SK-N-DZ (cell line): ENCODE results near the gene P2RY1. TPM values are rescaled to one million over a fixed set of nuclear protein-coding genes. Genes with fewer than 3 reads are reported as not detected.

Experiments used
- DNase-seq: peaks from one replicate; pipeline ENCODE4 v3.0.0-alpha.2; 2015; ENCODE audit warnings: low spot score
- polyA plus RNA-seq, 2 experiments: library from polyadenylated mRNA; depleted of rRNA; stranded (reverse); fragments of >200 nt; gene quantifications; 2 replicates each; pipeline ENCODE4 v1.2.3, GENCODE V29; 2014

P2RY1 gene, protein sequence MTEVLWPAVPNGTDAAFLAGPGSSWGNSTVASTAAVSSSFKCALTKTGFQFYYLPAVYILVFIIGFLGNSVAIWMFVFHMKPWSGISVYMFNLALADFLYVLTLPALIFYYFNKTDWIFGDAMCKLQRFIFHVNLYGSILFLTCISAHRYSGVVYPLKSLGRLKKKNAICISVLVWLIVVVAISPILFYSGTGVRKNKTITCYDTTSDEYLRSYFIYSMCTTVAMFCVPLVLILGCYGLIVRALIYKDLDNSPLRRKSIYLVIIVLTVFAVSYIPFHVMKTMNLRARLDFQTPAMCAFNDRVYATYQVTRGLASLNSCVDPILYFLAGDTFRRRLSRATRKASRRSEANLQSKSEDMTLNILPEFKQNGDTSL
- polyA plus RNA-seq (2014; cell fraction: cytosol; rRNA removed) = 0.02 and 0.03 TPM in 2 replicates
- polyA plus RNA-seq (2014; cell fraction: nucleus; rRNA removed) = 0.02 TPM in 1 of 2 replicates, not detected in the other

DNA sequence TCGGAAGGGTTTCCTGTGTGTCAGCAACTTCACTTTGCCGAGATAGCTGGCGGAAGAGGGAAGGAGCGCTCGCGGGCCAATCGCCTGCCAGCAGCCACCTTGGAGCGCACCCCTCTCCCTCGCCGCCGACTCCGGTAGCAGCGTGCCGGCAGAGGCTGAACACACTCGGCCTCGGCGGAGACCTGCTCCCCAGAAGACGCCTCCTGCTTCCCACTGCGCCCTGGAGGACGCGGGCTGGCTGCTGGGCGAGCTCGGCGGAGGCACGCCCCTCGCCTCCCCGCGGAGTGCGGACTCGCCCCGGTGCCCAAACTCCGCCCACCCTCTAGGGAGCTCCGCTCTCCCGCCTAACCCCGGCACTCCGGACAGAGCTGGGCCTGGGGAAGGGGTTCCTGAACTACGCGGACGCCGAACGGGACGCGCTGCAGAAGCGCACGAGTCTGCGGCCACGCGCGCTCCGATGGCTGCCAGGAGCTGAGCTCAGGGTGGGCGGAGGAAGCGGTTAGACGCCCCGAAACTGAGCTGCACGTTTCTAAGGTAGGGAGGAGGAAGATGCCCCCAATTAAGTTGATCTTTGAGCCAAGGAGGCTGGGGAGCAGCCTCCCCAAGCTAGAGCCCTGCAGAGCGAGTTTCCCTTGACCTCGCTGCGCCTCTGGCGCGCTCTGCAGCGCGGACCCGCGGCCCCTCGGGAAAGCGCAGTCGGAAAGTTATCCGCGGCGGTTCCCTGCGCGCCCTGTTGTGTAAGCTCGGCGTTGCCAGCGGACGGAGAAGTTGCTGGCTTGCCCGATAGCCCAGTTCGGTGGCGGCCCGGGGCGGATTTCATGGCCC lies at the start of gene P2RY1:
P2RY1 (plus strand) TSS at position 356 of the 825 bp plus-strand sequence. CDS start 652 bp downstream, outside the sequence.
- peak; percentile 57 for DNase-seq

DNA sequence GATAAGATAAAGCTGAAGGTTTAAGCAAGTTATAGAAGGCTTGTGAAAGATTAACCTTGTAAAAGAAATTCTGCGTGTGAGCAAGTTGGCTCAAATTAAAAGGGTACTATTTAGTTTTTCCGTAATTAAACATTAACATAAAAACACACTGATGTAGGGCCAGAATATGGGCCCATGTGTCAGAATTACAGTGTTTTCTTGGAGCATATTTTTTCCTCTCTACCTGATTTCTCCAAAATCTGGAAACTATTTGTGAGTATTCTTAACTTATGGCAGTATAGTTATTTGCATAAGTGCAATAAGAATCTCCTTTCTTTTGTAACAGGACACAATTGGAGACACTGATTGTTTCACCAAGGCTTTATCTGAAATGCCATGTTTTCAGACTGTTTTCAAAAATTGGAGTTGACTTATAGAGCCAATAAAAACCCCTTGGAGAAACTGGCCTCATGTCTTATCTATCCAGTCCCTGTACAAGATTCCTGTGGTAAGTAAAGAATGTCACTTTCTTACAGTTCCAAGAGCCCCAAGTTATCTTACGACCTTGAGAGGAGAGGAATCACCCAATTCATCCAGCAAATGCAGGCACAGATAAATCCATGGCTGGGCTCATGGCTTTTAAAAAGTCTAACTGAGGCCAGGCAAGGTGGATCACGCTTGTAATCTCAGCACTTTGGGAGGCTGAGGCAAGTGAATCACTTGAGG lies 47.8 kb upstream of the P2RY1 start:
- no peak for DNase-seq

DNA sequence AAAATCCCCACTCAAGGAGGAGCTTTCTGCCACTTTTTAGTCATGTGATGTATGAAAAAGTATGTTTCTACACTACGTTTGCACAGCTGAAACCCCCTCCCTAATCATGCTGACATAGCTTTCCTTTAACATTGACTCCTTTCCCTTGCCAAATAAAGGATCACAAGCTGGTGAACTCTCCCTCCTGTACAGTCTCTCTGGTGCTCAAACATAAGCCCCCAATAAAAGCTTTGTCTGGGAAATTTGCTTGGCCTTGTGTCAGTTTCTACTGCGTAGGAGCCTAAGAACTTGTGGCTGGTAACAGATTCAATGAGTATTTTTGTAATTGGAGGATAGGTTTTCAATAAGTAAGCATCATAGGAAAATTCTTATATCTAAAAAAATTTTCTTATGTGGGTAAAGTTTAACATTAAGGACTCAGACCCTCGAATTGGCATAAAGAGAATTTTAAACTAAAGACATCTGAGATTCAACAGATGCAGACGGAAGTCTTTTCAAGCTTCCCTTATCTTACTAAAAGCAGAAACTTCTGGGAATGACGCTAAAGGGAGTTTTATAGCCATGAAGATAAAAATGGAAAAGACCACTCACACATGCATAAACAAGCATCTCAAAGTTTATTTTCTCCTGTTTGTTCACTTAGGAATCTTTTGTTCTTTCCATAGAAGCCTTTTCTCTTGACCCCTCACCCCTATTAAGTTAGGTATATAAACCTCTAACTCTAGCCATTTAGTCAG lies 44.1 kb upstream of the P2RY1 start:
- DNase-seq = no peak

DNA sequence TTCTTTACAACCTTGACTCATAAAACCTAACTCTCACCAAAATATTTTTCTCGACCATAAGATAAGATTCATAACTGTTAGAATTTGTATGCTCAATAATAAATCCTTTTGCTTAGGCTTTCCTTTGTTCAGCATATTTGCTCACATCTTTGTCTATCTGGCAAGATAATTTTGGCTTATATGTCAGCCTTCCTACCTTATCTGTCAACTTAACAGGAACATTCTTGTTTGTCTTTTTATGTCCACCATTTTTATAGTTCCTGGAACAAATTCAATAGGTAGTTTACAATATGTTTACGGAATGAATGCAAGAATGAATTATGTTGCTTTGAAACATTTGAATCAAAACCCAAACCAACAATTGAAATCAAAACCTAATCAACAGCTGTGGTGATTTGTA lies 41.0 kb upstream of the P2RY1 start:
- no peak for DNase-seq

DNA sequence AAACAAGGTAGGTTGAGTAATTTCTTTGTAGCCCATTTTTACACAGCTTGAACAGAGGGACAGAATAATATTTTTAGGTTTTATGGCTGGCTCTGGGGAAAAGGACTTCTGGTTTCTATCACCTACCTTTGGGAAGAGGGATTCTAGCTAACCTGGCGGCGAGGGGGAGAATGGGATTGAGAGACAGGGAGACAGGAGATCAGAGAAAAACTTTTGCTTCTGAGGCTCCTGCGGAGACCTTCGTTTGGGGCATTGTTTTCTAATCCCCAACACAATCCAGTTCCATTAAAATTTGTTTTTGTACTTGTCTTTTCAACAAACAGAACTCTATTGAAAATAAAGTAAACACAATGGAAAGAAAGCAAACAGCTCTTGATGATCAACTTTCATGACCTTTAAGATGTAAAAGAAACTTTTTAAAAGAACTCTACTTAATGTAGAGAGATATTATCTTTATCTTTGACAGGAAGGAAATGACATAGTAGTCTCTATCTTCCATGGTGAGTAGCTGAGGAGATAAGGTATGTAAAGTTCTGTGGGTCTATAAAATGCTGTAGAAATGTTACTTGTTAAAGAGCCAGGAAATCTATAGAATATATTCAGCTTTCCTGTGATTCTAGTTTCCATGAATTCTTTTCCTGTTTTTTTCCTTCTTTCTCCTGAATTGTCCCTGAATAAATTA lies 37.0 kb upstream of the P2RY1 start:
- no peak for DNase-seq

DNA sequence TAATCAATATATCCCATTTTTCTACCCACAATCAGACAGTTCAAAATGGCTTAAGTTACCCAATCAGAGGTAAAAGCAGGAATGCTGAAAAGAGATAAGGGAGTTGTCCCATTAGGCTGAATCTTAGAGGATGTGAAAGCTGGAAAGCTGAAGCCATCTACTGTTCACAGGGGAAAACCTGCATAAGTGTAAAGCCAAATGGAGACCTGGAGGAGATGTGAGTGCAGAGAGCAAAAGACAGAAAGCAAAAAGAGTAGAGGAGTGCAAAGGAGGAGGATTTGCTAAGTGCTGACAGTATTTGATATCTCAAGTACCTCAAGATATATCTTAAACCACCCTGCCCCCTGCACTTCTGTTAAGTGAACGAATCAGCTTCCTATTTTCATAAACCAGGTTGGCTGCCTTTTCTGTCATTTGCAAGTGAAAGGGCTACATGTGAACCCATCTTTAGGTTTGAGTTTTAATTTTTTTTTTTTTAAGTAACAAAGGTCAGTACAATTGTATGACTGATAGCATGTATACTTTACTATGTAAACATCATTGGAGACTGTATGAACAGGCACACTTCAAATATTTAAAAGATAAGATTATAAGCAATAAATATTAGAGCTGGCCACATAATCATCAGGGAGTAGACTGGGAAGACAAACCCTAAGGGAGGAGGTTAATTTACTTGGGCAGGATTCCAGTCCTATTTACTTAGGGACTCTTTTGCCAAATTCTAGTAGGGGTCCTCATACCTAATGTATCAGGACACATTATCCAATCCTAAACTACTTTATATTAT lies 22.8 kb upstream of the P2RY1 start:
- DNase-seq = no peak

DNA sequence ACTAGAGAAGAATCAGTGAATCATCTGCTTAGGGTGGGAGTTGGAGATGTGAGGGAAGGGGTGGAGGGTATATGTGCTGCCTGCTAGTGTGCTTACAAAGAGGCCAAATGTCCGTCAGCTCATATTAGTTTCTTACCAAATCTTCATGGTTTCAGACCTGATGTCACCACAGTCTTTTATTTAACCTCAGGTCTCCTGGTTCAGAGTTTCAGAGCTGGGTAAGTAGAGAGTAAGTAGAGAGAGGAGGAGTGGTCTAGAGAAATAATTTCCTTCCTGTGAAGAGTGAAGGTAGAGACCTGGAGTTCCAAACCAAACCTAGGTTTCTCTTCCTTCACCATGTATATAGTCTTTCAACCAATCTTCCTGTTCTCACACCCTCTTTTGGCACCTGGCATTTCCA lies 17.5 kb upstream of the P2RY1 start:
- DNase-seq = no peak

DNA sequence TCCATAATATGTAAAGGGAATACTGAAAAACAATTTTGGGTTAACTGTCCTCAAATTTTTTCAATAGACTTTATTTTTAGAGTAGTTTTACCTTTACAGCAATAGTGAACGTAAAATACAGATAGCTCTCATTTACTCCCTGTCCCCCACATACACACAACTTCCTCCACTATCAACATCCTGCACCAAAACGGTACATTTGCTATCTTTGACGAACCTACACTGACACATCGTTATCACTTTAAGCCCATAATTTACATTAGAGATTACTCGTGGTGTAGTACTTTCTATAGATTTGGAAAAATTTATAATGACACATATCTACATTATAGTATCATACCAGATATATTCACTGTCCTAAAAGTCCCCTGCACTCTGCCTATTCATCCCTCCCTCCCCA lies 16.9 kb upstream of the P2RY1 start:
- DNase-seq = no peak

DNA sequence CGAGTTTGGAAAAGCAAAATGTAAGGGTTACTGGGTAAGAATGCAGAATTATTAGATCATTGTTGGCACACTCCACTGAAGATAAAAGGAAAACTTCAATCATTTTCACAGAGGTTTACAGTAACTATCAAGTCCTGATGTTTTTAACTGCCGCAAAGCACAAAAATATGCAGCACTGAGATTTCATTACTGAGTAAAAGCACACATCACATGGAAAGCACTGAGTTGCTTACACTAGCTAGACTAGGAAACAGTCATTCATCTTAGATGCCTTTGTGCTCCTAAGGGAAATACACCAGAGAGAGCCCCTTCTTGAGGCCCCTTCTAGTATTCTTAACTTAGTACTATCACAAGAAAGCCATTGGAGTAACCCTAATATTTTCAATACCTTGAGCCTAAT lies 11.8 kb upstream of the P2RY1 start:
- no peak for DNase-seq

DNA sequence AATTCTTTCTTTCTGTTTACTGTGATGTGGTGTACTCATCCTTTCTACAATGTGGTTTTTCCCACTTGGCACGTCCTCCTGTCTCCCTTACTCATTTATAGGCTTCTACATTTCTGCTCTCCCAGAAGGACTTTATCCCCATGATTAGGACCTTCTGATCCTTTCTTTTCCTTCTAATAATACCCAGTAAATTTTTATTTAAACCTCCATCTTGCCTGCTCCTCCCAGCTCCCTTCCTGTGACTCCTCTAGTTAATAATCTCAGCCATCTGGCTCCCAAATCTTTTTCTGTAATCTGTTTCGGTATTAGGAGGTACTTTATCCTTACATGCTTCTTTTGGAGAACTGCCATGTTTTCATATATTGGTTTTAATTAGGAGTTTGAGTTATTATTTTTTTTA lies 11.2 kb upstream of the P2RY1 start:
- no peak for DNase-seq

DNA sequence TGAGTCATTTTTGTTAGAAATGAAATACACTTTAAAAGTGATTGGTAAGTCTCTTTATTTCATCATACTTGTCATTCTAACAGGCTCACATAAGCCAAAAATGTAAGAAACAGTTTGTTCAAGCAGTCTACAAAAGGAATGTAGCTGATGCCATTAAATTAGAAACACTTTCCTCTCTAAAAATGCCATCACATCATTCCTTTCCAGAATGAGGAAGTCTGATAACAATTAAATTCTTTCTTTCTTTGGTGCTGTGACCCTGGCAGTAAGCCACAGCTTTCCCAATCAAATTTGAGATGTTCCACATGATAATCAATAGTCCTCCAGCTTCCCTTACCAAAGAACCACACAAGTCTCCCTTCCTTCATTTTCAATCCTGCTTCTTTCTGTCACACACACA lies 9.4 kb upstream of the P2RY1 start:
- DNase-seq = no peak

DNA sequence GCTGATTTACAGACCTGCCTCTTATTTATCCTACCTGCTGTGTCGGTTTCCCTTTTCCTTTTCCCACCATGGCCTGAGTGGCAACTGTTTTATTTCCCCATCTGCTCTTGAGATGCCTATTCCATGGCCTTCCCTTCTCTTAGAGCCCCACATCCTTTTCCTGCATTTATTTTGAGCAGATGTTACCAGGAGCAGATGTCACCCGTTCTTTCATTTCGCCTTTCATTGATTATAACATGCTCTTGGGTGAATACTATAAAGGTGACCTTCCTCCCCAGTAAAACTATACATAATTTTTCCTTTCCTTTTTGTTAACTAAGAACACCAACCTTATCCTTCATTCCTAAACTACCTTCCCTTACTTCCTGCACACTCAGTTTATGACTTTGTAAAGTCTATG lies 8.5 kb upstream of the P2RY1 start:
- DNase-seq = no peak

DNA sequence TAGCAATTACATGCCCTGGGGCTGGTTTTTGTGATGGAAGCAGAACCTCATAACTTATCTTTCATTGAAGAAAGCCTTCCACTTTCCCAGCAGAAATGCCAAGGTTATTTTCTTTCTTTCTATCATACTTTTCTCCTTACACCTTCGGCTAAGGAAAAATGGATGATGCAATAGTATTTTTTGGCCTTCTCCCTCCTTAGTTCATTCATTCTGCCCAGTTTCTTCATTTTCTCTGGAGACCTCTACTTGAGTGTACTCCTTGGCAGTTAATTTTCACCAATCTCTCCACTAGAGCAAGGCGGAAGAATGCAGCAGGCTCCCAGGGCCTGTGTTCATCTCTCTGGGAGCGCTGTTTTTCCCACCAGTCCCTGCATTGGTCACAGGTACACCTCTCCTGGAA lies 7.6 kb upstream of the P2RY1 start:
- DNase-seq = no peak

DNA sequence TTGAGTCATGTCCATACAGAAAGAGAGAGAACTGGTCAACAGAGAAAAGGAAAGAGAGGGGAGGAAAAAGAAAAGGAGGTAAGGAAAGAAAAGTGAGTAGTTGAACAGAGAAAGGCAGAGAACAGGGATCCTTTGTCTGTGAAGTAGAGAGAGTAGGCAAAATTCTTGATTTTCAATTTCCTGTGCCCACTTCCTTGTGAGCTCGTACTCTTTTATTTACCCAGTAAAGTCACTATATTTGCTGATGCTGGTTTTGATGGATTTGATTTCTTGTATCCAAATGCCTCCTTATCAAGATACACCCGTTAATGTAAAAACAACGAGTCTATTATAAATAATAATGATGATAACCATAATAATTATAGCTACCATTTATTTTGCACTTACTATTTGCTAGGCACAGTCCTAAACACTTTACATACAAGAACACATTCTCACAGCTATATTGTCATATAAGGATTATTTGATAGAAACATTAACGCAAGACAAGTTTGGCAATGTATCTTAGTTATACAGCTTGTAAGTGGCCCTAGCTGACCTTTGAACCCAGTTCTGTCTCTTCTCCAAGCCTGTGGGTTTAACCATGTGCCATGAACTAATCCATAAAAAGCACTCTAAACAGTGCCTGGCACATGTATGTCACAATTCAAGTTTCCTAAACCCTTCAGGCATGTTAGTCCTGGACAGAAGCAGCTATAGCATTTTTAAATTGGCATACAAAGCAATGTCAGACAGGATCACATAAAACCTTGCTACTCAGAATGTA lies 6.7 kb upstream of the P2RY1 start:
- no peak for DNase-seq

DNA sequence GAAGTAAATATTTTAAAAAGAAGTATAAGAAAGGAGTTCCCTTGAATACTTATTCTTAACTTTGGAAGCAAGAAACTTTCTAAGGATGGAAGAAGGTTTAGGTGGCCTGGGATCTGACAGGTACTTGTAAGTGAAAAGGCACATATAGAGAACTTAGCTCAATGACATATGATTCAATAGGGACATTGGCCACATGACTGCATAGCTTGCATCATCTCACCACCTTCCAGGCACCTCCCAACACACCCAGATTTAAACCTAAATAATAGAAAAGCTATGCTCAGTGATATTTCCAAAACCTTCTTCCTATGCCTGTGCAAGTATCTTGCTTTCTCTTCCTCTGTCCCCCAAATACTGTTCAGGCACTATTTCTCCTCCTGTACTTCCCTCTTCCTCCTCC lies 4.7 kb upstream of the P2RY1 start:
- DNase-seq = no peak

DNA sequence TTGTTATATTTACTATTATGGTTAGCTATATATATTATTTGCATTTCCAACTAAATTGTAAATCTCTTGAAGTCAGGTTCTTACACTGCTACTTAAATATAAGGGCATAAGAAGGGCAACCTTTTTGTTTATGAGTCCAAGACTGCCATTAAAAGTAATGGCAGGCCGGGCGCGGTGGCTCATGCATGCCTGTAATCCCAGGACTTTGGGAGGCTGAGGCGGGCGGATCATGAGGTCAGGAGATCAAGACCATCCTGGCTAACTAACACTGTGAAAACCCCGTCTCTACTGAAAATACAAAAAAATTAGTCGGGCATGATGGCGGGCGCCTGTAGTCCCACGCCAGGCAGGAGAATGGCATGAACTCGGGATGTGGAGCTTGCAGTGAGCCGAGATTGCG lies 2.9 kb upstream of the P2RY1 start:
- DNase-seq = no peak

DNA sequence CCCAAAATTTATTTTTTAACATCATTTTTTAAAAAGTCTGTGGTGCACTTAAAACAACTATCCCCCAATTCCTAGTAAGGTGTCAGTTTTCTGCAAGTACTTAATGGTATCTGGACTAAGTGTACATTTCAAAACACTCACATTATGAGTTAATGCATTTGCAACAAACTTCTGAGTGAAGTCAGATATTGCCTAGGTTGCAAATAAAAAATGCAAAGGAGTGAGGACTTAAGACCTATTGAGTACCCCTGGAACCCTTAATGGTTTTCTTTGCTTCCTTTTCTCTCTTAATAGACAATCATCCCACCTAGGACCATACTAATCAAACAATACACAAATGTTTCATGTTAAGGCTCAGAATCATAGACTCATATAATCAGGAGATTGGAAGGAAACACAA lies 1.8 kb upstream of the P2RY1 start:
- DNase-seq = no peak

DNA sequence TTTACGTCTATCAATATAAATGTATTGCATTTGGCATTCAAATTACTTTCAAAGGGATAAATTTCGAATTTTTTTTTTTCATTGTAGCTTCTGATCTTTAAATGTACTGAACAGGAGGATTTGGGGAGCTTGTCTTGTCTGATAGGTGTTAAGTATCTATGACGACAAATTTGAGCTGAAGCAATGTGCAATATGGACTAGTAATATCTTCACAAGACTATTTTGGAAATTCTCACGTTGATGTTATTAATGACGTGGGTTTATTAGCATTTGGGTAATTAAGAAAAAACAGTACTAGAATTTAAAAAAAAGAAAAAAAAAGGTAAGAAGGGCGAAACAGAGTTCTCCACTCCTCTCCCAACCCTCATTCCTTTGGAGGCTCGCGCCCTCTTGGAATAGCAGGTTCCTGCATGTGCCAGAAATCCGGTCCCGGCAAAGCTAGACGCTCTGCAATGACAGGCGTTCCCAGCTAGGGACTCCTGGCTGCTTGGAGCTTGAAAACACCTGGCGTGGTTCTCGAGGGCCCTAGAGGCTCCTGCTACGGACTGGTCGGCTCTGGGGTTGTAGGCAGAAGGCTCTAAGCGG lies 648 bp upstream of the P2RY1 start:
- DNase-seq = no peak

DNA sequence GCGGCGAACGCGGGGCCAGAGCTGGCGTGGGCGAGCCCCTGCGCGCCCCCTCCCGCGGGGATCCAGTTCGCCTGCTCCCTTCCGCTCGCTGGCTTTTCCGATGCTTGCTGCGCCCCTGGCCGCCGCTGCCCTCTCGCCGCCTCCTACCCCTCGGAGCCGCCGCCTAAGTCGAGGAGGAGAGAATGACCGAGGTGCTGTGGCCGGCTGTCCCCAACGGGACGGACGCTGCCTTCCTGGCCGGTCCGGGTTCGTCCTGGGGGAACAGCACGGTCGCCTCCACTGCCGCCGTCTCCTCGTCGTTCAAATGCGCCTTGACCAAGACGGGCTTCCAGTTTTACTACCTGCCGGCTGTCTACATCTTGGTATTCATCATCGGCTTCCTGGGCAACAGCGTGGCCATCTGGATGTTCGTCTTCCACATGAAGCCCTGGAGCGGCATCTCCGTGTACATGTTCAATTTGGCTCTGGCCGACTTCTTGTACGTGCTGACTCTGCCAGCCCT lies 721 bp downstream of the P2RY1 start:
- DNase-seq = no peak
